Daoy (cell line): Measurements from ENCODE around the gene POLR2M. TPM values are rescaled to one million over a fixed set of nuclear protein-coding genes. Genes with fewer than 3 reads are reported as not detected.

Experiments
- DNase-seq: peaks from one replicate; pipeline ENCODE4 v3.0.0-alpha.2; 2015; ENCODE audit warnings: low read depth
- total RNA-seq: library from RNA; depleted of rRNA; stranded (reverse); fragments of >200 nt; shearing (Covaris generic); gene quantifications from 2 replicates; pipeline ENCODE4 v1.2.3, GENCODE V29; 2014; rRNA removed

POLR2M gene
- total RNA-seq: 89.0 and 302 TPM in 2 replicates

DNA sequence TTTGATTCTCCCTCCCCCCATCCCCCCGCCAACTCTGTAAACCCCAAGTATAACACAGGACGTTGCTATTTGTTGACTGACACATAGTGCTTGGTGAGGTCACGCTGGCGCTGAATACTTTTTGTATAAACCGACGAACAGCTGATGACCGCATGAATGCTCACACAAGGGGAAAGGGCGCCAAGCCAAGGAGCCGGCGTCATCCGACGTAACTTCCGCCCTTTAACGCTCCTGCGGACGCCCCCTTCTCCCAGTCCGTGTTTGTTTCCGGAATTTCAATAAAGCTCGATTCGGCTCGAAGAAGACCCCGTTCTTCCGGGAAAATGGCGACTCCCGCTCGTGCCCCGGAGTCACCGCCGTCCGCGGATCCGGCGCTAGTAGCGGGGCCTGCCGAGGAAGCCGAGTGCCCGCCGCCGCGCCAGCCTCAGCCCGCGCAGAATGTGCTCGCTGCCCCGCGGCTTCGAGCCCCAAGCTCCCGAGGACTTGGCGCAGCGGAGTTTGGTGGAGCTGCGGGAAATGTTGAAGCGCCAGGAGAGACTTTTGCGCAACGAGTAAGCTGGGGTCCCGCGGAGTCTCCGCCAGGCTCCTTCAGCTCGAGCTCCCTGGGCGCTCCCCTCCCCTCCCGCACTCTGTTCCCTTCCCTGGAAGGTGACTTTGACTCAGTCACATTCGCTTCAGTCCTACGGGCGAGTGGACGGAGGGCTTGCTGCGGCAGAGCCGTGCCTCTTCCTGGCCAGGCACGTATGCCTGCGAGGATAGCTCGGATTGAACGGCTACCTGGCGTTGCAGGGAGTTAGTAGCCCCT lies at the start of gene POLR2M:
TSS of gene POLR2M (plus strand) at position 310 of the 805 bp plus-strand sequence. CDS start at position 439, 129 bp downstream.
- DNase-seq: peak; percentile 97

- DNase-seq: no peak
Measured at GRCh38 chr15:57657619-57658018, 48.9 kb upstream of the POLR2M start.

- DNase-seq: no peak
Measured at GRCh38 chr15:57662091-57662744, 44.3 kb upstream of the POLR2M start.

- no peak for DNase-seq
Measured at GRCh38 chr15:57662802-57663201, 43.7 kb upstream of the POLR2M start.

GRCh38 chr15:57663262-57663661 lies 43.3 kb upstream of the POLR2M start:
- DNase-seq: no peak

GRCh38 chr15:57665194-57665593 lies 41.3 kb upstream of the POLR2M start:
- no peak for DNase-seq

GRCh38 chr15:57665939-57666338 lies 40.6 kb upstream of the POLR2M start:
- DNase-seq: no peak

GRCh38 chr15:57667171-57667849 lies 39.2 kb upstream of the POLR2M start:
- DNase-seq: peak; percentile 61

DNA sequence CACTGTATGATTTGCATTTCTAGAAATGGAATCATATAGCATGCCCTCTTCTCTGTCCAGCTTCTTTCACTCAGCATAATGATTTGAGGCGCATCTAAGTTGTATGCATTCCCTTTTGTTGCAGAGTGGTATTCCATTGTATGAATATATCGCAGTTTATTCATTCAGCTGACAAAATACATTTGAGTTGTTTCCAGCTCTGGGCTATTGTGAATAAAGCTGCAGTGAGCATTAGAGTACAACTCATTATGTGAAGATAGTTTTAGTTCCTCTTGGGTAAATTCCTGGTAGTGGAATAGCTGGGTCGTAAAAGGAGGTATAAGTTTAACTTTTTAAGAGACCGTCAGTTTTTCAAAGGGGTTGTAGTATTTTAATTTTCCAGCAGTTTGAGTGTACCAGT lies 38.5 kb upstream of the POLR2M start:
- no peak for DNase-seq

DNA sequence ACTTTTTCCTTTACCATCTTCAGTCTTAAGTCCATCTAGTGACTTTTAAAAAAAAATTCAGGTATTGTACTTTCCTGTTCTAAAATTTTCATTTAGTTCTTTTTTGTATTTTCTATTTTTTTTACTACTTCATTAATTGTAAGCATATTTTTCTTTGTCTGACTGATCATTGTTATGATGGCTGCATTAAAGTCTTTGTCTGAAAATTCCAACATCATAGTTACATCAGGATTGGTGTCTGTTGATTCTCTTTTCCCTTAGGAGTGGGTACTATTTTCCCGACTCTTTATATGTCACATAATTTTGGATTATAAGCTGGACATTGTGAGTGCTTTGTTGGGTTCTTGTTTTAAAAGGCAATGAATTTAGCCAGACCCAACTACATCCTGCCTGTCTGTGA lies 34.9 kb upstream of the POLR2M start:
- no peak for DNase-seq

- no peak for DNase-seq
Measured at GRCh38 chr15:57675481-57676181, 30.9 kb upstream of the POLR2M start.

DNA sequence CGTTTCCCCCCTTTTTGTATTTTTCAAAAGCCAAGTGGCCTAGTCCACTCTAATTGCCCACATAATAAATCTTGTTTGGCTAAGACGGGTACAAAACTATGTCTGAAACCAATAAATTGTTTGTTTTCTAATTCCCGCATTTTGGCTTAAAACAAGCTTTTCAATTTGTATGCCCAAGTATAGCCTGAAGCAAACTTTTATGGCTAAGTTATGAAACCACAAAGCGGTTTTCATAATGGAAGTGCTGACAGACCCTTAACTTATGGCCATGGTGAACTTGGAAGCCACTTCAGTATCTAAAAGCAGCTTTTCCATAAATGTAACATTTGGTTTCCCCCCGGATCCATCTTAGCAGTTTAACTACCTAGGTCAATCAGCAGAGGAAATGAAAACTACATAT lies 29.9 kb upstream of the POLR2M start:
- no peak for DNase-seq

GRCh38 chr15:57677204-57677603 lies 29.3 kb upstream of the POLR2M start:
- no peak for DNase-seq

DNA sequence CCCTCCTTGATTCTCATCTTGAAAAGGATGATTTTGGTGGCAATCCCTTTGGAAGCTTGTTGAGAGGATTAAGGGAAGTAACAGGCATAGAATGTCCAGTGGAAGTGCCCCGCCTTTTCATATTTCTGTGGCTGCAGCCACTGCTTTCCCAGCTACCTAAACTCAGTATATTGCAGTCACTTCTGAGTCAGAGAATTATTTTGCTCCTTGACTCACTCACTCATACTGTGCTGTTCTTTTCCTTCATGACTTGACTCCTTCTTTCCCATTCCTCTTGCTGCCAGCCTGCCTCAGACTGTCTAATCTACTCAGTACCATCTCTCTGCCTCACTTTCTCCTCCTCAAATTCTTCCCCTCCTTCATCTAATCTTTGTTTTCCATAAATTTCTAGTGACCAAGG lies 26.5 kb upstream of the POLR2M start:
- DNase-seq: peak; percentile 65

DNA sequence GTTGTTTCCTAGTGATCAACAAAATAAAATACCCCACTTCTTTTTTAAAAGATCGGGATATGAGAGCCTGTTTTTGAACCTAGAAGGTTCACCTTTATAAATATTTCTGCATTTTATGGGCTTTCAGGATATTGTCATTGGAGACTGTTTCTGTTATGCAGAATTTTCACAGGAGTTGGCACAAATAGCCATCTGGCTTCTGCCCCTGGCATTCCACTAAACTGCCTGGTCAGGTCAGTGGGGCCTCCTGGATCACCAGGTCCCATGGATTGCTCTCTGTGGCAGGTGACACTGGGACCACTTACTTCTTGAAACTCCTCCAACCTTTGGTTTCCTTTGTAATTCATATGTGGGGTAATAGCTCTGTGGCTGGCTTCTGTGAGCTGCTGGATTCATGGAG lies 25.5 kb upstream of the POLR2M start:
- DNase-seq: no peak

GRCh38 chr15:57683481-57683880 lies 23.0 kb upstream of the POLR2M start:
- DNase-seq: no peak

DNA sequence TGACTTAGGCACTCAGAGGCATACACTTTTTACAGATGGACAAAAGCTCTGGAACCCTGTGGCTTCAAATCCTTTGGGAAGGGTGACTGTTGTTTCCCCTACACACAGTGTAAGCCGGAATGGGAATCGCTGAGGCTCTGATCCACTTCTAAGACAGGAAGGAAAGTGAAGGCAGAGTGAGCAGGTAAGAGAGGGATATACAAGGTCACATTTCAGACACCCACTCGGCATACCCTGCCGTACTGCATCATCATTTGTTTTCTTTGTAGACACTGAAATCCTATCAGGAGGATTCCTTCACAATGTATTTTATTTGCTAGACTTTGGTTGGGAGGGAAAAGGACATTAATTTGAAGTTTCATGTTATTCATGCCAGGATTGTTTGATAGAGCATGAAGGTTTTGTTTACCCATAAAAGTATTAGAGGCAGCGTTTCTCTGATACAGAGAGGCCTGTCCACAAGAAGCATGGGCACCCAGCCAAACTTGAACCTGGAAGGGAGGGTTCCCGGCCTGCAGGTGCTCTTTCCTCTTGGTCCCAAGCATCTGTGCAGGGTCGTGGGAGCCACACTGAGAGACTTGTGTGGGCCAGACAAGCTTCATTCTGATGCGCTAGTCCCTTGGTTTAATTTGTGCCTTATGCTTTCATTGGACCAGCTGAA lies 21.9 kb upstream of the POLR2M start:
- no peak for DNase-seq

GRCh38 chr15:57685306-57686095 lies 21.0 kb upstream of the POLR2M start:
- peak; percentile 20 for DNase-seq

- no peak for DNase-seq
Measured at GRCh38 chr15:57686657-57687056, 19.9 kb upstream of the POLR2M start.

GRCh38 chr15:57690341-57690966 lies 16.1 kb upstream of the POLR2M start:
- DNase-seq: no peak
